ENCODE results near the gene BRDT.

- TF ChIP-seq CTCF (IDR thresholded peaks at IDR 0.05), result no peak
- no peak for TF ChIP-seq POLR2A (IDR thresholded peaks at IDR 0.05)
- TF ChIP-seq POLR2AphosphoS5 (IDR thresholded peaks at IDR 0.05), result no peak
These were observed 31.5 kb downstream of the BRDT start for GRCh38 chr1:91980663-91981062.
